ENCODE data around the gene CCNL2. TPM values are rescaled to one million over a fixed set of nuclear protein-coding genes. Genes with fewer than 3 reads are reported as not detected.
"Not testable (repeated sequence)": the region's sequence is repeated elsewhere in the genome, so short reads cannot be mapped to it uniquely, and the experiment has no call there.

Gene CCNL2
- total RNA-seq, 2 experiments from 2014 or later, result 86.3 to 92.4 TPM

GRCh38 chr1:1406821-1407635 is 7.9 kb upstream of the CCNL2 start, which contains the start of gene MRPL20:
Gene MRPL20, minus strand, starts transcription at chr1:1407293. Its CDS starts 76 bp downstream, at chr1:1407217.
- H3K27ac Mint-ChIP-seq, result peak within 1 kb of the TSS; percentile 91
- peaks cover 51% of the 10 kb centered on the region for H3K36me3 Mint-ChIP-seq (ENCODE audit: low read depth)
- H3K27me3 Mint-ChIP-seq, result no peaks in the 10 kb centered on the region
- peaks cover 41% of the 10 kb centered on the region for H3K4me1 Mint-ChIP-seq (ENCODE audit: low read depth)
- POLR2A ChIA-PET, result interaction anchor here (1.0 to 4.2 kb wide), 13 partner anchors 9 to 393 kb away, joined by 3 to 33 read pairs (median 7); partner anchors contain the start of genes ANKRD65, AURKAIP1, CCNL2 and ISG15
- intact Hi-C loops (cut with micrococcal nuclease), result no loop called here
- TF ChIP-seq CTCF (IDR thresholded peaks at IDR 0.05), result no peak
- CTCF ChIA-PET, result interaction anchor here (0.6 to 2.4 kb wide), 5 partner anchors 8 to 1032 kb away, joined by 3 to 9 read pairs (median 7); partner anchors contain the start of gene CCNL2
- ATAC-seq (peak; percentile 97), DNase-seq (peak; percentile 97)
- H3K4me3 Mint-ChIP-seq, result peak within 1 kb of the TSS; percentile 96
- no peaks in the 10 kb centered on the region for H3K9me3 Mint-ChIP-seq

- H3K4me1 Mint-ChIP-seq (ENCODE audit: low read depth), result peaks cover 48% of the 10 kb centered on the region
- no peaks in the 10 kb centered on the region for H3K9me3 Mint-ChIP-seq
- H3K36me3 Mint-ChIP-seq (ENCODE audit: low read depth), result peaks cover 58% of the 10 kb centered on the region
- no peaks in the 10 kb centered on the region for H3K27me3 Mint-ChIP-seq
- ATAC-seq (no peak), DNase-seq (peak; percentile 35)
- ChIA-PET CTCF (interaction anchor here (0.6 to 0.8 kb wide), 2 partner anchors 34 to 1032 kb away, joined by 3 read pairs; no protein-coding TSS in a partner anchor), POLR2A (interaction anchor here (0.7 to 4.2 kb wide), 7 partner anchors 8 to 393 kb away, joined by 3 to 33 read pairs (median 7); partner anchors contain the start of genes AURKAIP1, CCNL2 and ISG15)
- TF ChIP-seq CTCF (IDR thresholded peaks at IDR 0.05), result no peak
- H3K4me3 Mint-ChIP-seq, result peak overlapping the region; percentile 96
- intact Hi-C loops (cut with micrococcal nuclease), result no loop called here
- peak overlapping the region; percentile 91 for H3K27ac Mint-ChIP-seq
Observed at GRCh38 chr1:1406101-1406820, 7.1 kb upstream of the CCNL2 start.

GRCh38 chr1:1403653-1404052 is 4.5 kb upstream of the CCNL2 start:
- Mint-ChIP-seq H3K4me1 (ENCODE audit: low read depth) (peaks cover 53% of the 10 kb centered on the region), H3K27ac (peak overlapping the region; percentile 56), H3K27me3 (no peaks in the 10 kb centered on the region), H3K36me3 (ENCODE audit: low read depth) (peaks cover 69% of the 10 kb centered on the region), H3K4me3 (peak overlapping the region; percentile 1), H3K9me3 (no peaks in the 10 kb centered on the region)
- DNase-seq (no peak), ATAC-seq (no peak)
- no peak for TF ChIP-seq CTCF (IDR thresholded peaks at IDR 0.05)
- CTCF ChIA-PET, result no interaction called here
- POLR2A ChIA-PET, result no interaction called here
- intact Hi-C loops (cut with micrococcal nuclease), result no loop called here

GRCh38 chr1:1402901-1403392 is 3.8 kb upstream of the CCNL2 start:
- ATAC-seq; H3K27me3 Mint-ChIP-seq; intact Hi-C loops (cut with micrococcal nuclease); DNase-seq; H3K9me3 Mint-ChIP-seq: not testable (repeated sequence)
- Mint-ChIP-seq H3K36me3 (ENCODE audit: low read depth) (peaks cover 71% of the 10 kb centered on the region), H3K4me3 (peak overlapping the region; percentile 1), H3K27ac (peak overlapping the region; percentile 56), H3K4me1 (ENCODE audit: low read depth) (peaks cover 51% of the 10 kb centered on the region)
- POLR2A ChIA-PET, result interaction anchor here (1.0 kb wide), 1 partner anchor 31 kb away, joined by 4 read pairs; no protein-coding TSS in a partner anchor
- CTCF ChIA-PET, result interaction anchor here (1.0 to 1.4 kb wide), 4 partner anchors 12 to 98 kb away, joined by 3 to 6 read pairs (median 3); no protein-coding TSS in a partner anchor

Data from activated CD8-positive, alpha-beta T cell treated with anti-CD3 and anti-CD28 coated beads for 36 hours (primary cell).